K562 (cell line): ENCODE data around the gene EFHC2. TPM values are rescaled to one million over a fixed set of nuclear protein-coding genes. Genes with fewer than 3 reads are reported as not detected.

ENCODE experiments used
- ATAC-seq: fragments of 200-7000 bp; cut with Tn5 transposase; 3 replicates; pipeline ENCODE4 v1.9.1; 2020; ENCODE audit warnings: moderate library complexity
- BruUV-seq: library from RNA; stranded (reverse); fragments of 400-500 nt; replicated peaks from 2 replicates; lab custom pipeline; 2021; lab: Mats Ljungman, UMichigan
- CTCF ChIA-PET: fragments of 300-600 bp; formaldehyde crosslinking; extraction: SDS; loops from one replicate; lab custom pipeline; 2021; ENCODE audit warnings: low intra/inter-chr PET ratio; lab: Yijun Ruan, JAX
- POLR2A ChIA-PET: fragments of 300-600, 350-650 bp; sonication (Branson Sonifier 250); formaldehyde crosslinking; extraction: SDS; loops from one replicate; lab custom pipeline; 2021; ENCODE audit warnings: antibody characterized with exemption, inconsistent platforms; lab: Yijun Ruan, JAX
- DNase-seq, 4 experiments: peaks; one replicate each; pipeline versions ENCODE4 v3.0.0 to v3.0.0-alpha.2; 2011 to 2018; ENCODE audit warnings: low spot score in 3 of 4, mixed read lengths in 3 of 4; ENCODE audit errors: extremely low read depth in 1 of 4
- FAIRE-seq: peaks from 2 replicates; lab custom pipeline; 2011; peaks lifted over from hg19 to GRCh38; lab: Jason Lieb, UNC
- H2AFZ ChIP-seq: 2 replicates; pipeline ENCODE4 v1.6.0; 2011; ENCODE audit warnings: low read depth, low read length, control low read depth, inconsistent platforms
- H3K27ac ChIP-seq: fragments of 200-600 bp; 3 replicates; pipeline ENCODE4 v1.8.0; 2011; ENCODE audit warnings: low read depth, mild to moderate bottlenecking, control low read depth, inconsistent platforms, low read length, moderate library complexity, mixed read lengths; ENCODE audit errors: extremely low read depth
- H3K27me3 ChIP-seq, 2 experiments: fragments of 300-600 bp in 1 of 2; 2 replicates in 1 of 2; 3 replicates in 1 of 2; pipeline versions ENCODE4 v1.6.0 to v1.8.0; 2011; ENCODE audit warnings: inconsistent platforms in 2 of 2, low read length in 2 of 2, mild to moderate bottlenecking in 1 of 2, mixed read lengths in 1 of 2, moderate library complexity in 1 of 2; ENCODE audit not compliant: control insufficient read depth in 2 of 2, insufficient read depth in 2 of 2
- H3K36me3 ChIP-seq: fragments of 300-600 bp; 3 replicates; pipeline ENCODE4 v1.8.0; 2011; ENCODE audit warnings: mild to moderate bottlenecking, low read length, inconsistent platforms; ENCODE audit not compliant: control insufficient read depth, insufficient read depth
- H3K4me1 ChIP-seq, 2 experiments: fragments of 200-600 bp in 1 of 2; replicated peaks in 1 of 2; 2 replicates in 1 of 2; 3 replicates in 1 of 2; pipeline versions ENCODE4 v1.5.1 to v1.8.0; 2011; ENCODE audit warnings: inconsistent platforms in 2 of 2, low read length in 2 of 2, mild to moderate bottlenecking in 1 of 2, mixed read lengths in 1 of 2, moderate library complexity in 1 of 2; ENCODE audit not compliant: control insufficient read depth in 2 of 2, insufficient read depth in 2 of 2
- H3K4me2 ChIP-seq: 2 replicates; pipeline ENCODE4 v1.6.1; 2011; ENCODE audit warnings: low read length, control low read depth, inconsistent platforms, mixed read lengths; ENCODE audit not compliant: insufficient read depth
- H3K4me3 ChIP-seq: fragments of 200-600 bp; sonication (generic), shearing (Covaris generic); 2 replicates; pipeline ENCODE4 v1.5.1; 2016; ENCODE audit warnings: control low read depth, inconsistent platforms
- H3K79me2 ChIP-seq: fragments of 200-600 bp; 3 replicates; pipeline ENCODE4 v1.8.0; 2011; ENCODE audit warnings: low read length, inconsistent platforms; ENCODE audit not compliant: control insufficient read depth, insufficient read depth
- H3K9ac ChIP-seq, 2 experiments: 2 replicates each; pipeline versions ENCODE4 v1.6.0 to v1.6.1; 2011; ENCODE audit warnings: low read depth in 2 of 2, low read length in 2 of 2, control low read depth in 1 of 2, inconsistent platforms in 1 of 2, mild to moderate bottlenecking in 1 of 2, mixed read lengths in 1 of 2; ENCODE audit not compliant: insufficient read depth in 1 of 2
- H3K9me1 ChIP-seq: one replicate; pipeline ENCODE4 v1.6.0; 2011; ENCODE audit warnings: inconsistent platforms, mild to moderate bottlenecking, low read length, moderate library complexity; ENCODE audit not compliant: control insufficient read depth, insufficient read depth
- H3K9me3 ChIP-seq: replicated peaks from 2 replicates; pipeline ENCODE4 v1.5.1; 2011; ENCODE audit warnings: low read depth, low read length, inconsistent platforms; ENCODE audit not compliant: control insufficient read depth, insufficient read depth
- H4K20me1 ChIP-seq: replicated peaks from 2 replicates; pipeline ENCODE4 v1.6.1; 2011; ENCODE audit warnings: low read length, inconsistent platforms, mixed read lengths; ENCODE audit not compliant: control insufficient read depth, insufficient read depth
- CHD1 ChIP-seq: fragments of 200-600 bp; sonication (generic); IDR thresholded peaks from one replicate; pipeline ENCODE4 v1.6.1; 2012; ENCODE audit warnings: mild to moderate bottlenecking, moderate library complexity, low read length, inconsistent platforms
- FOS ChIP-seq: IDR thresholded peaks from 3 replicates; pipeline ENCODE4 v1.6.1; 2011; ENCODE audit not compliant: insufficient read length; ENCODE audit errors: extremely low read depth
- HIVEP1 ChIP-seq: fragments of 250-450 bp; sonication (Bioruptor Pico); IDR thresholded peaks from 2 replicates; pipeline ENCODE4 v1.4.0; 2020; ENCODE audit warnings: mild to moderate bottlenecking
- LARP7 ChIP-seq: fragments of 450-650 bp; IDR thresholded peaks from 2 replicates; pipeline ENCODE4 v1.6.1; 2016
- LCOR ChIP-seq: sonication (generic); formaldehyde crosslinking; IDR thresholded peaks from 2 replicates; pipeline ENCODE4 v1.8.0; 2022; ENCODE audit warnings: mild to moderate bottlenecking, missing genetic modification reagents
- NR3C1 ChIP-seq: sonication (generic); formaldehyde crosslinking; IDR thresholded peaks from 2 replicates; pipeline ENCODE4 v1.8.1; 2022; ENCODE audit warnings: missing genetic modification reagents
- PHF21A ChIP-seq: fragments of 450-650 bp; IDR thresholded peaks from 2 replicates; pipeline ENCODE4 v1.6.1; 2017; ENCODE audit warnings: low read depth, borderline replicate concordance
- PHF8 ChIP-seq: fragments of 200-600 bp; sonication (generic); IDR thresholded peaks from 2 replicates; pipeline ENCODE4 v1.6.1; 2012; ENCODE audit warnings: mixed run types, mild to moderate bottlenecking, inconsistent platforms, low read length, moderate library complexity, borderline replicate concordance
- POLR2AphosphoS5 ChIP-seq: IDR thresholded peaks from 2 replicates; pipeline ENCODE4 v1.6.1; 2011; ENCODE audit warnings: mild to moderate bottlenecking, low read depth, low read length, moderate library complexity; ENCODE audit not compliant: control insufficient read depth, insufficient read depth
- RFX7 ChIP-seq: fragments of 250-450 bp; sonication (Bioruptor Pico); IDR thresholded peaks from 2 replicates; pipeline ENCODE4 v1.5.1; 2021; ENCODE audit warnings: mild to moderate bottlenecking
- SPI1 ChIP-seq: IDR thresholded peaks from 2 replicates; pipeline ENCODE4 v1.6.1; 2011; ENCODE audit warnings: low read depth, low read length, control low read depth, borderline replicate concordance
- YBX1 ChIP-seq: fragments of 450-650 bp; IDR thresholded peaks from 2 replicates; pipeline ENCODE4 v1.7.1; 2016; ENCODE audit warnings: mild to moderate bottlenecking
- ZNF175 ChIP-seq: fragments of 200-800 bp; sonication (Bioruptor generic); IDR thresholded peaks from 2 replicates; pipeline ENCODE4 v1.6.1; 2016; ENCODE audit warnings: low read depth, mild to moderate bottlenecking, missing genetic modification characterization, missing compliant biosample characterization
- ZNF197 ChIP-seq: fragments of 200-800 bp; sonication (Bioruptor generic); IDR thresholded peaks from 2 replicates; pipeline ENCODE4 v1.6.1; 2016; ENCODE audit warnings: low read depth, missing genetic modification characterization, missing compliant biosample characterization
- ZNF76 ChIP-seq: fragments of 250-450 bp; sonication (Bioruptor Pico); IDR thresholded peaks from 2 replicates; pipeline ENCODE4 v1.4.0; 2020; ENCODE audit warnings: mild to moderate bottlenecking, moderate library complexity, borderline replicate concordance
- WGBS: fragments of 100-300 bp; shearing (Covaris generic); methylation state at CpG from one replicate; pipeline ENCODE4 v1.1.6; 2016; ENCODE audit warnings: low coverage, mixed read lengths; ENCODE audit not compliant: insufficient coverage; ENCODE audit errors: missing lambda C conversion rate; 5-methylcytosine and 5-hydroxymethylcytosine counted together
- in situ Hi-C: fragments of 300-500 bp; cut with MboI; formaldehyde crosslinking; loops from 4 replicates; pipeline ENCODE4 v1.15.0; 2018; ENCODE audit warnings: inconsistent platforms, mixed read lengths
- intact Hi-C: fragments of 100-400 bp; cut with micrococcal nuclease; formaldehyde crosslinking; loops from 2 replicates; pipeline ENCODE4 v1.14.2; 2022
- polyA plus RNA-seq, 8 experiments: library from polyadenylated mRNA; depleted of rRNA in 4 of 8; stranded (reverse) in 5 of 8; unstranded in 3 of 8; fragments of >200 nt; fragmentation: Nextera tagmentation in 2 of 8; fragmentation: Illumina TruSeq in 1 of 8; extraction: Ambion mirVana in 2 of 8; extraction: Trizol in 1 of 8; gene quantifications; 2 replicates each; pipeline versions ENCODE4 v1.2.1 to v1.2.3, GENCODE V29; 2011 to 2014; ENCODE audit warnings: inconsistent platforms in 1 of 8, missing spikeins in 1 of 8
- total RNA-seq, 7 experiments: library from RNA; depleted of rRNA in 6 of 7; stranded (reverse); fragments of >200 nt in 6 of 7; fragmentation: Illumina TruSeq in 2 of 7; extraction: Trizol in 2 of 7; gene quantifications; 2 replicates each; pipeline versions ENCODE4 v1.2.1 to v1.2.3, GENCODE V29; 2011 to 2021; ENCODE audit warnings: low replicate concordance in 1 of 7
- TF ChIP-seq, protein P1 (sequence below): fragments of 250-450 bp; sonication (Bioruptor Pico); IDR thresholded peaks from 2 replicates; pipeline ENCODE4 v1.4.0; 2020; ENCODE audit warnings: mild to moderate bottlenecking, moderate library complexity

The EFHC2 gene
- total and polyA plus RNA-seq, 9 of the 15 experiments (the other 6 are each of a cell fraction or from before 2014, with no cell fraction given) = 1.3 to 8.1 (median 3.0) TPM

DNA sequence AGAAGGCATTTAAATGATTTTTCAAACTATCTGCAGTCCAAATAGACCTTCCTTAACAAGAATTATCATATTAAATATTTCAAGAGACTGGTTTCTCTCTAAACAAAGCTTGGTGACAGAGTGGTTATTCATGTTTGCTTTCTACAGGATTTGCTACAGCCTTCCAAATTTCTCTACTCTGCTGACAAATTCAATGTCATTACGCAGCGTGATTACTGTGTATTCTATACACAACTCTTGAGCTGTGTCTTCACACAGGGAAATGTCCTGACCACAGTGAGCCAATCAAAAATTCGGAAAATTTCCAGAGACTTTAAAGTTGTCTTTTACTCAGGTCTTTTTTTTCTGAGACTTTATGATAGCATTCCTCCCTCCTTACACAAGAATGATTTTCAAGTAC lies 75.6 kb downstream of the EFHC2 start:
- Histone ChIP-seq H3K9me1 (no peaks in the 10 kb centered on the region), H3K9ac (no peak overlapping the region), H3K4me3 (no peak overlapping the region), H3K27me3 (no peaks in the 10 kb centered on the region), H4K20me1 (no peaks in the 10 kb centered on the region), H2AFZ (no peak overlapping the region), H3K4me2 (no peak overlapping the region), H3K4me1 (no peaks in the 10 kb centered on the region; a peak in 1 of 5 replicates), H3K36me3 (no peaks in the 10 kb centered on the region), H3K9me3 (no peaks in the 10 kb centered on the region), H3K27ac (no peak overlapping the region), H3K79me2 (no peaks in the 10 kb centered on the region)
- POLR2A ChIA-PET = no interaction called here
- intact Hi-C loops (no loop called here), in situ Hi-C loops (no loop called here)
- no peak for TF ChIP-seq PHF8
- TF ChIP-seq POLR2AphosphoS5 = no peak
- no peak for TF ChIP-seq CHD1
- CTCF ChIA-PET = no interaction called here
- DNase-seq = no peak
- no peak for FAIRE-seq
- WGBS = 48% methylated on average over 3 of the region's 3 CpGs
- BruUV-seq = no TSS peak
- ATAC-seq = no peak

DNA sequence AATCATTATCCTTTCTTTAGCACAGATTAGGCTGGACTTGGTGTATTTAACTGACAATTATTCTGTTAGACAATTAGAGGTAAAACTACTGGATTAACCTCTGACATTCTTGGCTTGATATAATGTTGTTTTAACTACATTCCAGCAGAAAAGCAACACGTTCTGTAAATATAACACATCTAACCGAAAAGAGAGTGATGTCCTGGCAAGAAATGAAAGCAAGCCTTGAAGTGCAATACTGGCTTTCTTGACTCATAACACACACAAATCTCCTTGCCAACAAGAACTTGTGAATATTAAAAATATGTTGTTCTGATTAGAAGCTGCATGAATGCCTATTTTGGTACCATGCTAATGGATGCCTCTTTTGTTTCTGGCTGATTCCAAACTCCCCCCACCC lies 76.4 kb downstream of the EFHC2 start:
- BruUV-seq = no TSS peak
- Histone ChIP-seq H3K27ac (no peak overlapping the region), H2AFZ (no peak overlapping the region), H3K27me3 (no peaks in the 10 kb centered on the region), H3K9me3 (no peaks in the 10 kb centered on the region), H3K9ac (no peak overlapping the region), H3K4me3 (no peak overlapping the region), H3K4me1 (no peaks in the 10 kb centered on the region; a peak in 1 of 5 replicates), H4K20me1 (no peaks in the 10 kb centered on the region), H3K9me1 (no peaks in the 10 kb centered on the region), H3K4me2 (no peak overlapping the region), H3K36me3 (no peaks in the 10 kb centered on the region), H3K79me2 (no peaks in the 10 kb centered on the region)
- FAIRE-seq = no peak
- ChIA-PET CTCF (no interaction called here), POLR2A (no interaction called here)
- in situ Hi-C loops = no loop called here
- WGBS = 28% methylated on average over 2 of the region's 2 CpGs
- ATAC-seq = no peak
- intact Hi-C loops = no loop called here
- no peak for DNase-seq
- TF ChIP-seq ZNF197 (CRISPR knock-in tag) = no peak
- no peak for TF ChIP-seq FOS
- TF ChIP-seq YBX1 = no peak
- TF ChIP-seq LARP7 = no peak
- TF ChIP-seq, protein P1, sequence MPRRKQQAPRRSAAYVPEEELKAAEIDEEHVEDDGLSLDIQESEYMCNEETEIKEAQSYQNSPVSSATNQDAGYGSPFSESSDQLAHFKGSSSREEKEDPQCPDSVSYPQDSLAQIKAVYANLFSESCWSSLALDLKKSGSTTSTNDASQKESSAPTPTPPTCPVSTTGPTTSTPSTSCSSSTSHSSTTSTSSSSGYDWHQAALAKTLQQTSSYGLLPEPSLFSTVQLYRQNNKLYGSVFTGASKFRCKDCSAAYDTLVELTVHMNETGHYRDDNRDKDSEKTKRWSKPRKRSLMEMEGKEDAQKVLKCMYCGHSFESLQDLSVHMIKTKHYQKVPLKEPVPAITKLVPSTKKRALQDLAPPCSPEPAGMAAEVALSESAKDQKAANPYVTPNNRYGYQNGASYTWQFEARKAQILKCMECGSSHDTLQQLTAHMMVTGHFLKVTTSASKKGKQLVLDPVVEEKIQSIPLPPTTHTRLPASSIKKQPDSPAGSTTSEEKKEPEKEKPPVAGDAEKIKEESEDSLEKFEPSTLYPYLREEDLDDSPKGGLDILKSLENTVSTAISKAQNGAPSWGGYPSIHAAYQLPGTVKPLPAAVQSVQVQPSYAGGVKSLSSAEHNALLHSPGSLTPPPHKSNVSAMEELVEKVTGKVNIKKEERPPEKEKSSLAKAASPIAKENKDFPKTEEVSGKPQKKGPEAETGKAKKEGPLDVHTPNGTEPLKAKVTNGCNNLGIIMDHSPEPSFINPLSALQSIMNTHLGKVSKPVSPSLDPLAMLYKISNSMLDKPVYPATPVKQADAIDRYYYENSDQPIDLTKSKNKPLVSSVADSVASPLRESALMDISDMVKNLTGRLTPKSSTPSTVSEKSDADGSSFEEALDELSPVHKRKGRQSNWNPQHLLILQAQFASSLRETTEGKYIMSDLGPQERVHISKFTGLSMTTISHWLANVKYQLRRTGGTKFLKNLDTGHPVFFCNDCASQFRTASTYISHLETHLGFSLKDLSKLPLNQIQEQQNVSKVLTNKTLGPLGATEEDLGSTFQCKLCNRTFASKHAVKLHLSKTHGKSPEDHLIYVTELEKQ = no peak
- no peak for TF ChIP-seq LCOR
- TF ChIP-seq ZNF76 = no peak
- TF ChIP-seq NR3C1 (CRISPR knock-in tag) = no peak
- no peak for TF ChIP-seq ZNF175 (CRISPR knock-in tag)
- TF ChIP-seq SPI1 = no peak
- TF ChIP-seq HIVEP1 (CRISPR knock-in tag) = no peak
- TF ChIP-seq PHF21A = no peak
- TF ChIP-seq RFX7 (CRISPR knock-in tag) = no peak
